HEK293 (cell line): Measurements from ENCODE around the gene TOMM70.

Experiments
- CTCF ChIA-PET: fragments of 350-600 bp; formaldehyde crosslinking; extraction: SDS; loops from one replicate; lab custom pipeline; 2021; ENCODE audit warnings: antibody characterized with exemption; lab: Yijun Ruan, JAX
- POLR2A ChIA-PET: fragments of 300-600 bp; formaldehyde crosslinking; extraction: SDS; loops from one replicate; lab custom pipeline; 2020; ENCODE audit warnings: antibody characterized with exemption, inconsistent platforms; lab: Yijun Ruan, JAX
- H3K27ac ChIP-seq: fragments of 200-500 bp; sonication (Bioruptor generic); 2 replicates; pipeline ENCODE4 v1.5.1; 2014; ENCODE audit warnings: low read depth, low read length, control low read depth, inconsistent platforms; ENCODE audit errors: extremely low read depth
- H3K36me3 ChIP-seq, 2 experiments: fragments of 200-500 bp in 1 of 2; sonication (Bioruptor generic) in 1 of 2; 1 replicate in 1 of 2; 2 replicates in 1 of 2; pipeline ENCODE4 v1.5.1; 2014 to 2017; ENCODE audit warnings: inconsistent platforms in 2 of 2, low read length in 2 of 2; ENCODE audit not compliant: control insufficient read depth in 2 of 2, insufficient read depth in 1 of 2
- H3K4me1 ChIP-seq: fragments of 200-500 bp; sonication (Bioruptor generic); 2 replicates; pipeline ENCODE4 v1.5.1; 2014; ENCODE audit warnings: mild to moderate bottlenecking, low read length, inconsistent platforms; ENCODE audit not compliant: control insufficient read depth, insufficient read depth
- H3K4me3 ChIP-seq: 2 replicates; pipeline ENCODE4 v1.5.1; 2011; ENCODE audit warnings: low read depth, mild to moderate bottlenecking, control low read depth, low read length, moderate library complexity
- H3K9me3 ChIP-seq: fragments of 200-500 bp; sonication (Bioruptor generic); 2 replicates; pipeline ENCODE4 v1.5.1; 2014; ENCODE audit warnings: low read depth, low read length, inconsistent platforms; ENCODE audit not compliant: control insufficient read depth, insufficient read depth
- BCL11B ChIP-seq: fragments of 450-650 bp; formaldehyde crosslinking; IDR thresholded peaks from 2 replicates; pipeline ENCODE4 v1.5.1; 2016; ENCODE audit warnings: low read depth, missing biosample characterization, missing genetic modification characterization
- HOXC10 ChIP-seq: sonication (generic); formaldehyde crosslinking; IDR thresholded peaks from 2 replicates; pipeline ENCODE4 v1.8.1; 2023; ENCODE audit warnings: mild to moderate bottlenecking, missing genetic modification reagents
- IKZF3 ChIP-seq: fragments of 450-650 bp; IDR thresholded peaks from 2 replicates; pipeline ENCODE4 v1.5.0; 2018; ENCODE audit warnings: missing biosample characterization, mild to moderate bottlenecking, missing genetic modification characterization, moderate library complexity
- KLF9 ChIP-seq: fragments of 450-650 bp; formaldehyde crosslinking; IDR thresholded peaks from 2 replicates; pipeline ENCODE4 v1.5.1; 2016; ENCODE audit warnings: missing biosample characterization, missing genetic modification characterization, low read depth
- TSHZ1 ChIP-seq: fragments of 450-650 bp; formaldehyde crosslinking; IDR thresholded peaks from 2 replicates; pipeline ENCODE4 v1.5.1; 2016; ENCODE audit warnings: missing biosample characterization, missing genetic modification characterization, borderline replicate concordance
- ZBTB21 ChIP-seq: fragments of 450-650 bp; formaldehyde crosslinking; IDR thresholded peaks from 2 replicates; pipeline ENCODE4 v1.5.1; 2017; ENCODE audit warnings: missing biosample characterization, missing genetic modification characterization
- ZBTB48 ChIP-seq: fragments of 450-650 bp; formaldehyde crosslinking; IDR thresholded peaks from 2 replicates; pipeline ENCODE4 v1.5.1; 2016; ENCODE audit warnings: missing biosample characterization, missing genetic modification characterization
- ZBTB49 ChIP-seq: fragments of 450-650 bp; formaldehyde crosslinking; IDR thresholded peaks from 2 replicates; pipeline ENCODE4 v1.5.1; 2016; ENCODE audit warnings: missing biosample characterization, missing genetic modification characterization, low read depth
- ZNF148 ChIP-seq: fragments of 450-650 bp; formaldehyde crosslinking; IDR thresholded peaks from 2 replicates; pipeline ENCODE4 v1.5.0; 2017; ENCODE audit warnings: missing biosample characterization, missing genetic modification characterization, borderline replicate concordance
- ZNF280D ChIP-seq: fragments of 450-650 bp; formaldehyde crosslinking; IDR thresholded peaks from 2 replicates; pipeline ENCODE4 v1.5.1; 2016; ENCODE audit warnings: missing biosample characterization, missing genetic modification characterization
- ZNF302 ChIP-seq: fragments of 450-650 bp; formaldehyde crosslinking; IDR thresholded peaks from 2 replicates; pipeline ENCODE4 v1.5.1; 2016; ENCODE audit warnings: missing biosample characterization, missing genetic modification characterization, low read depth
- ZNF585B ChIP-seq: fragments of 450-650 bp; formaldehyde crosslinking; IDR thresholded peaks from 2 replicates; pipeline ENCODE4 v1.5.1; 2016; ENCODE audit warnings: missing biosample characterization, missing genetic modification characterization
- ZNF621 ChIP-seq: fragments of 450-650 bp; formaldehyde crosslinking; IDR thresholded peaks from 2 replicates; pipeline ENCODE4 v1.5.1; 2017; ENCODE audit warnings: missing biosample characterization, missing genetic modification characterization
- ZNF664 ChIP-seq: fragments of 450-650 bp; formaldehyde crosslinking; IDR thresholded peaks from 2 replicates; pipeline ENCODE4 v1.5.1; 2016; ENCODE audit warnings: missing biosample characterization, missing genetic modification characterization
- ZNF791 ChIP-seq: fragments of 450-650 bp; formaldehyde crosslinking; IDR thresholded peaks from 2 replicates; pipeline ENCODE4 v1.5.1; 2016; ENCODE audit warnings: missing biosample characterization, missing genetic modification characterization
- ZNF792 ChIP-seq: fragments of 450-650 bp; formaldehyde crosslinking; IDR thresholded peaks from 2 replicates; pipeline ENCODE4 v1.5.1; 2016; ENCODE audit warnings: missing biosample characterization, missing genetic modification characterization
- ZSCAN16 ChIP-seq: fragments of 450-650 bp; formaldehyde crosslinking; IDR thresholded peaks from 2 replicates; pipeline ENCODE4 v1.5.1; 2016; ENCODE audit warnings: missing biosample characterization, missing genetic modification characterization
- ZXDB ChIP-seq: fragments of 450-650 bp; formaldehyde crosslinking; IDR thresholded peaks from 2 replicates; pipeline ENCODE4 v1.5.1; 2016; ENCODE audit warnings: missing biosample characterization, missing genetic modification characterization

TOMM70 gene

GRCh38 chr3:100402891-100403290 lies 2.0 kb upstream of the TOMM70 start:
- Histone ChIP-seq H3K27ac (no peak overlapping the region), H3K9me3 (no peaks in the 10 kb centered on the region), H3K4me1 (no peaks in the 10 kb centered on the region), H3K4me3 (peak overlapping the region; percentile 99), H3K36me3 (no peaks in the 10 kb centered on the region)
- TF ChIP-seq ZBTB49 (tag by site-specific recombination) (no peak), ZNF664 (tag by site-specific recombination) (no peak), ZXDB (tag by site-specific recombination) (no peak), ZBTB48 (no peak), ZNF621 (no peak), ZBTB21 (tag by site-specific recombination) (no peak), ZNF792 (no peak), TSHZ1 (tag by site-specific recombination) (no peak), KLF9 (no peak), BCL11B (tag by site-specific recombination) (no peak), ZNF280D (no peak), ZNF302 (no peak), ZNF148 (tag by site-specific recombination) (no peak), ZSCAN16 (no peak), ZNF791 (tag by site-specific recombination) (no peak), IKZF3 (tag by site-specific recombination) (no peak), ZNF585B (tag by site-specific recombination) (no peak), HOXC10 (CRISPR knock-in tag) (no peak)
- ChIA-PET CTCF (interaction anchor here (1.3 kb wide), 1 partner anchor 67 kb away, joined by 4 read pairs; no protein-coding TSS in a partner anchor), POLR2A (no interaction called here)
